K562 (cell line): Measurements from ENCODE around the gene EP300.

Source experiments
- CBFB ChIP-seq: sonication (generic); formaldehyde crosslinking; IDR thresholded peaks from 2 replicates; pipeline ENCODE4 v1.4.0; 2020; ENCODE audit warnings: mild to moderate bottlenecking, missing genetic modification reagents
- DNMT1 ChIP-seq: fragments of 450-650 bp; IDR thresholded peaks from 2 replicates; pipeline ENCODE4 v1.6.1; 2016; ENCODE audit warnings: antibody characterized with exemption, mild to moderate bottlenecking
- EP300 ChIP-seq: IDR thresholded peaks from 2 replicates; pipeline ENCODE4 v1.6.1; 2012; ENCODE audit warnings: low read length, improper control_type of control experiment
- FOXK2 ChIP-seq, 2 experiments: fragments of 450-650 bp; IDR thresholded peaks in 1 of 2; conservative IDR thresholded peaks in 1 of 2; 2 replicates each; pipeline ENCODE4 v1.6.1; 2016; ENCODE audit warnings: low read depth in 2 of 2, mild to moderate bottlenecking in 1 of 2
- KAT7 ChIP-seq: sonication (generic); formaldehyde crosslinking; IDR thresholded peaks from 2 replicates; pipeline ENCODE4 v1.8.0; 2022; ENCODE audit warnings: missing genetic modification reagents, mild to moderate bottlenecking, borderline replicate concordance
- PHF20 ChIP-seq: fragments of 450-650 bp; IDR thresholded peaks from 2 replicates; pipeline ENCODE4 v1.6.1; 2018; ENCODE audit not compliant: partially characterized antibody
- PHTF2 ChIP-seq: fragments of 250-450 bp; sonication (Bioruptor Pico); IDR thresholded peaks from 2 replicates; pipeline ENCODE4 v1.5.0; 2021; ENCODE audit warnings: mild to moderate bottlenecking
- TAF1 ChIP-seq: IDR thresholded peaks from 2 replicates; pipeline ENCODE4 v1.6.1; 2011; ENCODE audit warnings: mild to moderate bottlenecking, low read length, moderate library complexity; ENCODE audit not compliant: insufficient read depth, control insufficient read depth, severe bottlenecking; ENCODE audit errors: extremely low read depth
- ZNF274 ChIP-seq: IDR thresholded peaks from 2 replicates; pipeline ENCODE4 v1.6.1; 2011; ENCODE audit warnings: low read depth, mild to moderate bottlenecking, low read length, moderate library complexity, borderline replicate concordance

- TF ChIP-seq FOXK2 (conservative IDR thresholded peaks at IDR 0.05 in 1 of 2, IDR thresholded peaks at IDR 0.05 in 1 of 2; ENCODE audit: low read depth in 2 of 2), result no peak
- TF ChIP-seq PHF20, result no peak
- TF ChIP-seq KAT7 (CRISPR knock-in tag), result no peak
- no peak for TF ChIP-seq CBFB
- TF ChIP-seq EP300, result no peak
- no peak for TF ChIP-seq DNMT1
- no peak for TF ChIP-seq TAF1
- TF ChIP-seq ZNF274, result no peak
- no peak for TF ChIP-seq PHTF2 (CRISPR knock-in tag)
These were observed 83.2 kb downstream of the EP300 start for GRCh38 chr22:41175546-41175945.
